ENCODE results near the gene OASL. TPM values are rescaled to one million over a fixed set of nuclear protein-coding genes. Genes with fewer than 3 reads are reported as not detected.

Gene OASL
- polyA plus RNA-seq, 2 of the 4 experiments (the other 2 are of a cell fraction) = 0.81 to 0.94 TPM

- no peak for TF ChIP-seq EP300 (IDR thresholded peaks at IDR 0.05)
Observed at GRCh38 chr12:120983759-120984158, 55.3 kb downstream of the OASL start (continued).

GRCh38 chr12:120982659-120983058 is 56.4 kb downstream of the OASL start:
- WGBS (ENCODE audit: missing lambda C conversion rate) = 78% methylated on average over 7 of the region's 7 CpGs
- H3K9me3 ChIP-seq = no peaks in the 10 kb centered on the region
- peaks cover 79% of the 10 kb centered on the region for H3K4me1 ChIP-seq
- CTCF ChIA-PET = interaction anchor here (2.2 to 10.1 kb wide), 4 partner anchors 10 to 401 kb away, joined by 6 to 69 read pairs (median 37); partner anchors contain the start of gene POP5
- H3K4me2 ChIP-seq = peak overlapping the region; percentile 61; the same call in 2 of the 3 replicates
- H3K4me3 ChIP-seq = no peak overlapping the region
- TF ChIP-seq BHLHE40 (IDR thresholded peaks at IDR 0.05; ENCODE audit: low read depth, low read length) (no peak), KDM1A (IDR thresholded peaks at IDR 0.05; ENCODE audit: low read depth) (peak; percentile 98), CHD4 (IDR thresholded peaks at IDR 0.05; ENCODE audit: borderline replicate concordance) (peak; percentile 96), TFCP2L1 (CRISPR knock-in tag; IDR thresholded peaks at IDR 0.05) (no peak), ELK1 (IDR thresholded peaks at IDR 0.05; ENCODE audit: low read depth, low read length) (no peak), MAFK (IDR thresholded peaks at IDR 0.05; ENCODE audit: partially characterized antibody) (no peak), HDAC2 (IDR thresholded peaks at IDR 0.05) (peak; percentile 89), ZC3H11A (IDR thresholded peaks at IDR 0.05) (no peak), SMC3 (IDR thresholded peaks at IDR 0.05) (no peak), HOXB5 (CRISPR knock-in tag; IDR thresholded peaks at IDR 0.05) (no peak), RCOR1 (IDR thresholded peaks at IDR 0.05; ENCODE audit: low read depth, low read length) (peak; percentile 11; the same call in 1 of the 2 replicates), HOXB13 (CRISPR knock-in tag; IDR thresholded peaks at IDR 0.05; ENCODE audit: low read depth) (no peak)
- peak overlapping the region; percentile 96 to 98 for H3K27ac ChIP-seq
- POLR2A ChIA-PET = no interaction called here
- DNase-seq (ENCODE audit: low read depth in 1 of 2, low spot score in 1 of 2) (no peak), ATAC-seq (no peak), FAIRE-seq (no peak)

GRCh38 chr12:120981407-120981941 is 57.6 kb downstream of the OASL start:
- CTCF ChIA-PET = interaction anchor here (0.7 to 10.1 kb wide), 9 partner anchors 9 to 400 kb away, joined by 3 to 69 read pairs (median 6); partner anchors contain the start of gene POP5
- Histone ChIP-seq H3K27ac (peak overlapping the region; percentile 96 to 98), H3K4me3 (peak overlapping the region; percentile 57; the same call in 2 of the 3 replicates), H3K4me1 (peaks cover 87% of the 10 kb centered on the region), H3K9me3 (no peaks in the 10 kb centered on the region), H3K4me2 (peak overlapping the region; percentile 97)
- peak in 1 of 2 experiments; percentile 87 for DNase-seq (ENCODE audit: low read depth in 1 of 2, low spot score in 1 of 2)
- ATAC-seq = peak in 1 of 2 experiments; percentile 9; a peak in 3 of 6 replicates
- 14% methylated on average over 6 of the region's 6 CpGs for whole genome bisulfite sequencing (ENCODE audit: missing lambda C conversion rate)
- POLR2A ChIA-PET = interaction anchor here (0.6 kb wide), 1 partner anchor 15 kb away, joined by 4 read pairs; no protein-coding TSS in a partner anchor
- no peak for FAIRE-seq
- TF ChIP-seq MYC (IDR thresholded peaks at IDR 0.05; ENCODE audit: borderline replicate concordance, low read length) = no peak
- no peak for TF ChIP-seq E2F6 (IDR thresholded peaks at IDR 0.05; ENCODE audit: borderline replicate concordance, low read depth)
- no peak for TF ChIP-seq ATOH8 (CRISPR knock-in tag; IDR thresholded peaks at IDR 0.05; ENCODE audit: low read depth)
- TF ChIP-seq BHLHE40 (IDR thresholded peaks at IDR 0.05; ENCODE audit: low read depth, low read length) = no peak
- TF ChIP-seq NFE2L2 (conservative IDR thresholded peaks at IDR 0.05; ENCODE audit: low read length) = no peak
- TF ChIP-seq ZFP36 (IDR thresholded peaks at IDR 0.05; ENCODE audit: borderline replicate concordance, partially characterized antibody) = no peak
- TF ChIP-seq JUN (IDR thresholded peaks at IDR 0.05) = no peak
- TF ChIP-seq EP300 (IDR thresholded peaks at IDR 0.05) = peak; percentile 24 to 29; a peak in 1 of 5 replicates
- no peak for TF ChIP-seq CBX8 (IDR thresholded peaks at IDR 0.05)
- peak; percentile 59; the same call in 1 of the 2 replicates for TF ChIP-seq FOXS1 (CRISPR knock-in tag; IDR thresholded peaks at IDR 0.05)
- peak; percentile 67; the same call in 1 of the 2 replicates for TF ChIP-seq NPAS2 (CRISPR knock-in tag; IDR thresholded peaks at IDR 0.05; ENCODE audit: borderline replicate concordance)
- TF ChIP-seq TFCP2L1 (CRISPR knock-in tag; IDR thresholded peaks at IDR 0.05) = no peak
- TF ChIP-seq ZNF302 (CRISPR knock-in tag; IDR thresholded peaks at IDR 0.05) = peak; percentile 91; the same call in 1 of the 2 replicates
- no peak for TF ChIP-seq RAD21 (conservative IDR thresholded peaks at IDR 0.05 in 1 of 2, IDR thresholded peaks at IDR 0.05 in 1 of 2)
- no peak for TF ChIP-seq SREBF2 (IDR thresholded peaks at IDR 0.05)
- TF ChIP-seq RFX5 (IDR thresholded peaks at IDR 0.05) = no peak
- TF ChIP-seq RARB (CRISPR knock-in tag; IDR thresholded peaks at IDR 0.05) = no peak
- TF ChIP-seq CEBPB (IDR thresholded peaks at IDR 0.05) = peak in 1 of 2 experiments; percentile 72; a peak in 2 of 4 replicates
- TF ChIP-seq JUNB (IDR thresholded peaks at IDR 0.05) = no peak
- no peak for TF ChIP-seq HOXA7 (CRISPR knock-in tag; IDR thresholded peaks at IDR 0.05)
- no peak for TF ChIP-seq POLR2AphosphoS2 (conservative IDR thresholded peaks at IDR 0.05; ENCODE audit: low read length)
- no peak for TF ChIP-seq ZC3H11A (IDR thresholded peaks at IDR 0.05)
- TF ChIP-seq CTCF (IDR thresholded peaks at IDR 0.05) = no peak
- TF ChIP-seq MAX (IDR thresholded peaks at IDR 0.05) = peak; percentile 72
